Measurements from ENCODE around the gene VCL.

DNA sequence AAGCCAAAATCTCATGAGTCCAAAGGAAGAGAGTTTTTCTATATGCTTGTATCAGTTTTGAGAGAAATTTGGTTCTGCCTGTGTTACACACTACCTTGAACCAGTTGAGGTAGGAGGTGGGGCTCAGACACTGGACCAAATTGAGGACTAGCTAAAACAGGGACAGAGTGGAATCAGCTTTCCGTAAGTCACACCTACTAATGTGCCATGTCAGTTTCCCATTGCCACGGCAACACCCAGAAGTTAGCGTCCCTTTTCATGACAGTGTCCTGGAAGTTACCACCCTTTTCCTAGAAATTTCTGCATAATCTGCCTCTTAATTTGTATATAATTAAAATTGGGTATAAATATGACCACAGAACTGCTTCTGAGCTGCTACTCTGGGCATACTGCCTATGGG is 162.1 kb downstream of the VCL start:
- TF ChIP-seq, protein P1, sequence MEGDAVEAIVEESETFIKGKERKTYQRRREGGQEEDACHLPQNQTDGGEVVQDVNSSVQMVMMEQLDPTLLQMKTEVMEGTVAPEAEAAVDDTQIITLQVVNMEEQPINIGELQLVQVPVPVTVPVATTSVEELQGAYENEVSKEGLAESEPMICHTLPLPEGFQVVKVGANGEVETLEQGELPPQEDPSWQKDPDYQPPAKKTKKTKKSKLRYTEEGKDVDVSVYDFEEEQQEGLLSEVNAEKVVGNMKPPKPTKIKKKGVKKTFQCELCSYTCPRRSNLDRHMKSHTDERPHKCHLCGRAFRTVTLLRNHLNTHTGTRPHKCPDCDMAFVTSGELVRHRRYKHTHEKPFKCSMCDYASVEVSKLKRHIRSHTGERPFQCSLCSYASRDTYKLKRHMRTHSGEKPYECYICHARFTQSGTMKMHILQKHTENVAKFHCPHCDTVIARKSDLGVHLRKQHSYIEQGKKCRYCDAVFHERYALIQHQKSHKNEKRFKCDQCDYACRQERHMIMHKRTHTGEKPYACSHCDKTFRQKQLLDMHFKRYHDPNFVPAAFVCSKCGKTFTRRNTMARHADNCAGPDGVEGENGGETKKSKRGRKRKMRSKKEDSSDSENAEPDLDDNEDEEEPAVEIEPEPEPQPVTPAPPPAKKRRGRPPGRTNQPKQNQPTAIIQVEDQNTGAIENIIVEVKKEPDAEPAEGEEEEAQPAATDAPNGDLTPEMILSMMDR (IDR thresholded peaks at IDR 0.05; ENCODE audit: low read depth, low read length): no peak
- no peak for TF ChIP-seq POLR2A (IDR thresholded peaks at IDR 0.05; ENCODE audit: extremely low read depth, insufficient read length)
